Measurements from ENCODE around the gene GPR84. TPM values are rescaled to one million over a fixed set of nuclear protein-coding genes. Genes with fewer than 3 reads are reported as not detected.
"Not testable (repeated sequence)": the region's sequence is repeated elsewhere in the genome, so short reads cannot be mapped to it uniquely, and the experiment has no call there.

Gene GPR84
- total RNA-seq, 4 donors from 2014 or later, result not detected

DNA sequence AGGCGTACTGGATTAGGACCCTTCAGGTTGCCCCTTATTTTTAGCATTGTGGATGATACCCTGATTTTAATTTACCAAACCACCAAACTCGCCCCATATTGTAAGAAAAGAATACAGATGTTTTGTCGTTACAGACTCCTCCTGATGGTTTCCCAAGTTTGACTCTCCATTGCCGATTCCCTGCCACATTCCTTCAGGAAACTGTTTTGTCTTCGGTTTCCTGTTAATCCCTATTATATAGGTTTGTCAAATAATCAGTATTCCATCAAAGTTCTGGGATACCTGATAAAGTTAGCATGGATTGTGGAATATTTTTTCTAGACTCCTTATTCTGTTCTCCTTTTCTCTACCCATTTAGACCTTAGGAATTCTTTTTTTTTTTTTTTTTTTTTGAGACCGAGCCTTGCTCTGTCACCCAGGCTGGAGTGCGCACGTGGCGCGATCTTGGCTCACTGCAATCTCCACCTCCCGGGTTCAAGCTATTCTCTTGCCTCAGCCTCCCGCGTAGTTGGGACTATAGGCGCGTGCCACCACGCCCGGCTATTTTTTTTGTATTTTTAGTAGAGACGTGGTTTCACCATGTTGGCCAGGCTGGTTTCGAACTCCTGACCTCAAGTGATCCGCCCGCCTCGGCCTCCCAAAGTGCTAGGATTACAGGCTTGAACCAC lies 38.7 kb downstream of the GPR84 start:
- H3K36me3 ChIP-seq; DNase-seq; intact Hi-C loops (cut with DNase I; ENCODE audit: low total_unique reads); H3K9me3 ChIP-seq; in situ Hi-C loops (cut with MboI; ENCODE audit: low pct_ligation_motif_present in 1 of 4, low pct_unique_long_range_greater_than_20kb in 1 of 4, low sequenced_read_pairs in 3 of 4); H3K27me3 ChIP-seq: not testable (repeated sequence)
- TF ChIP-seq, protein P1, sequence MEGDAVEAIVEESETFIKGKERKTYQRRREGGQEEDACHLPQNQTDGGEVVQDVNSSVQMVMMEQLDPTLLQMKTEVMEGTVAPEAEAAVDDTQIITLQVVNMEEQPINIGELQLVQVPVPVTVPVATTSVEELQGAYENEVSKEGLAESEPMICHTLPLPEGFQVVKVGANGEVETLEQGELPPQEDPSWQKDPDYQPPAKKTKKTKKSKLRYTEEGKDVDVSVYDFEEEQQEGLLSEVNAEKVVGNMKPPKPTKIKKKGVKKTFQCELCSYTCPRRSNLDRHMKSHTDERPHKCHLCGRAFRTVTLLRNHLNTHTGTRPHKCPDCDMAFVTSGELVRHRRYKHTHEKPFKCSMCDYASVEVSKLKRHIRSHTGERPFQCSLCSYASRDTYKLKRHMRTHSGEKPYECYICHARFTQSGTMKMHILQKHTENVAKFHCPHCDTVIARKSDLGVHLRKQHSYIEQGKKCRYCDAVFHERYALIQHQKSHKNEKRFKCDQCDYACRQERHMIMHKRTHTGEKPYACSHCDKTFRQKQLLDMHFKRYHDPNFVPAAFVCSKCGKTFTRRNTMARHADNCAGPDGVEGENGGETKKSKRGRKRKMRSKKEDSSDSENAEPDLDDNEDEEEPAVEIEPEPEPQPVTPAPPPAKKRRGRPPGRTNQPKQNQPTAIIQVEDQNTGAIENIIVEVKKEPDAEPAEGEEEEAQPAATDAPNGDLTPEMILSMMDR (IDR thresholded peaks at IDR 0.05), result peak in 1 of 5 experiments; percentile 11
- WGBS, 2 donors (ENCODE audit: low coverage in 1 of 2), result 54 to 68% methylated on average over 12 to 22 of the region's 22 CpGs
- H3K27ac ChIP-seq, result peak overlapping the region; percentile 91 to 93 (median 92)
- peaks cover 5 to 58% (median 38%) of the 10 kb centered on the region in 4 donors for H3K4me1 ChIP-seq
- peak overlapping the region; percentile 65 to 87 (median 80) for H3K4me3 ChIP-seq

DNA sequence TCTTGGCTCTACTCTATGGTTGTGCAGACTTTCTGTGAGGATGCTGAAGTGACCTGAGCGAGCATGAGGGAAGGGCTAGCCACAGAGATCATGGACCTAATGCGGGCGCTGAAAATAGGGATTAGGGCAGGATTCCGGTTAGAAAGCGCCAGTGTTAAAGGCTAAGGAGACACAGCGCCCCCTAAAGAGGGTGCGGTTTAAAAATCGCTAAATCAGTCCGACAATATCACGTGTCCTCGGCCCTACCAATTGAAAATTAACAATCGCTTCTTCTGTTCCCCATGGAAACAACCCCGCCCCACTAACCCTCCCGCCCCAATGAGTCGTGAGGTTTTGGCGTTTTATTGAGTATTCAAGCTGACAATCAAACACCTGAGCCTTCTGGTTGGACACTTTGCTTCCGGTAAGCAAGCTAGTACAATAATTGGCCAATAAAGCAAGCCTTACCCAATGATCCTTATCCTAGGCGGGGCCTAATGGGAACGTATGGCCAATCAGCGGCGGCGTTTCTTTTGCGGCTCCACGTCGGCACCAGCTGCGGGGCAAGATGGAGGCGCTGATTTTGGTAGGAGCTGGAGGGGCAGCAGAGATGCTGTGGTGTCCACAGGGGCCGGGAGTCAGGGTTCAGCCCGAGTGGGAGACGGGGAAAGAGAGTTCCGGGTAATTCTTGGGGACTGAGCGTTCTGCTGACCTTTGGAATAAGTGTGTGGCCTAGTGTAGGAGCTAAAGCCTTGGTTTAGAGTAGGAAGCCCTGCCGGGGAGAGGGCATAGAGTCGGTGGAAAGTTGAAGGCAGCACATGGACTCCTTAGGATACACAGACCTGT lies 39.5 kb downstream of the GPR84 start, which contains the start of gene COPZ1:
TSS of gene COPZ1 (plus strand) at position 515 of the 825 bp plus-strand sequence. CDS start at position 548, 33 bp downstream.
- H3K27me3 ChIP-seq, result no peaks in the 10 kb centered on the region
- H3K9me3 ChIP-seq, result no peaks in the 10 kb centered on the region
- peak; percentile 96 for DNase-seq
- 0 to 1% methylated on average over 3 to 34 of the region's 34 CpGs for WGBS, 2 donors (ENCODE audit: low coverage in 1 of 2)
- peak within 1 kb of the TSS; percentile 65 to 87 (median 80) for H3K4me3 ChIP-seq
- in situ Hi-C loops (cut with MboI; ENCODE audit: low pct_ligation_motif_present in 1 of 4, low pct_unique_long_range_greater_than_20kb in 1 of 4, low sequenced_read_pairs in 3 of 4), result no loop called here
- TF ChIP-seq, protein P1 (IDR thresholded peaks at IDR 0.05), result peak; percentile 59 to 78 (median 76)
- TF ChIP-seq POLR2AphosphoS5 (IDR thresholded peaks at IDR 0.05) (peak; percentile 81 to 85 (median 81)), POLR2A (IDR thresholded peaks at IDR 0.05) (peak; percentile 82), EP300 (IDR thresholded peaks at IDR 0.05; ENCODE audit: low read depth) (no peak)
- H3K36me3 ChIP-seq, result no peaks in the 10 kb centered on the region
- intact Hi-C loops (cut with DNase I; ENCODE audit: low total_unique reads), result no loop called here
- peaks cover 0 to 50% (median 31%) of the 10 kb centered on the region in 4 donors for H3K4me1 ChIP-seq
- H3K27ac ChIP-seq, result peak within 1 kb of the TSS; percentile 91 to 93 (median 92)

DNA sequence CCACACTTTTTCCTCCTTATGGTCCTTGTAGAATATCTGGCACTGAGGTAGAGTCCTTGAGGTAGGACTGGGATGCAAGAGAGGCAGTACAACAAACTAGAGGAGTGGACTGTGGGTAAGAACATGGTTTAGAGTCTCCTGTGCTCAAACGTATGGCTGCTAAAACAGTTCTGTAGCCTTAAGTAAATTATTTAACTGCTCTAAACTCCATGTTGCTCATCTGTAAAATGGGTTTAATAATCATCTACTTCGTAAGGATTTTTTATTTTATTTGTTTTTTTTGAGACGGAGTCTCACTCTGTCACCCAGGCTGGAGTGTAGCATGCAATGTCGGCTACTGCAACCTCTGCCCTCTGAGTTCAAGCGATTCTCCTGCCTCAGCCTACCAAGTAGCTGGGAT lies 42.9 kb downstream of the GPR84 start:
- Histone ChIP-seq H3K27me3 (no peaks in the 10 kb centered on the region), H3K36me3 (no peaks in the 10 kb centered on the region), H3K9me3 (no peaks in the 10 kb centered on the region), H3K27ac (no peak overlapping the region), H3K4me3 (no peak overlapping the region), H3K4me1 (peaks cover 0 to 15% (median 15%) of the 10 kb centered on the region in 4 donors)
- TF ChIP-seq POLR2A (IDR thresholded peaks at IDR 0.05) (no peak), POLR2AphosphoS5 (IDR thresholded peaks at IDR 0.05) (no peak), EP300 (IDR thresholded peaks at IDR 0.05; ENCODE audit: low read depth) (no peak)
- TF ChIP-seq, protein P1 (IDR thresholded peaks at IDR 0.05), result no peak
- in situ Hi-C loops (cut with MboI; ENCODE audit: low pct_ligation_motif_present in 1 of 4, low pct_unique_long_range_greater_than_20kb in 1 of 4, low sequenced_read_pairs in 3 of 4) (no loop called here), intact Hi-C loops (cut with DNase I; ENCODE audit: low total_unique reads) (no loop called here)
- DNase-seq, result no peak
- 87 to 96% methylated on average over 3 to 5 of the region's 5 CpGs for WGBS, 2 donors (ENCODE audit: low coverage in 1 of 2)

Small RNA genes within 50 kb of the gene (small RNA-seq; reads per million reads assigned to genes)
- gene MIR148B (36.2 to 169 (median 146) reads per million in 4 donors), gene RN7SL744P (0 reads per million in 4 donors), gene RNU6-950P (0 reads per million in 4 donors)

Other genes starting within 250 kb of the GPR84 start
- gene SMUG1, start 175.5 kb downstream of the GPR84 start, total RNA-seq, result 10 to 100 TPM; 46.0 to 91.3 (median 50.1) TPM
- gene CBX5, start 84.4 kb downstream of the GPR84 start, total RNA-seq, result 10 to 100 TPM; 18.9 to 28.8 (median 22.8) TPM
- 100 to 1,000 TPM; 104 to 747 (median 326) TPM for gene HNRNPA1, start 83.8 kb downstream of the GPR84 start, total RNA-seq
- not detected for gene NFE2, start 63.5 kb downstream of the GPR84 start, total RNA-seq
- 10 to 100 TPM; 25.8 to 79.6 (median 63.6) TPM for gene COPZ1, start 39.4 kb downstream of the GPR84 start, total RNA-seq
- gene ZNF385A, start 20.2 kb upstream of the GPR84 start, total RNA-seq, result 10 to 100 TPM in 1 of 4 donors, 1 to 10 TPM in 3; 1.9 to 17.5 (median 5.7) TPM
- gene ITGA5, start 54.8 kb upstream of the GPR84 start, total RNA-seq, result 100 to 1,000 TPM in 1 of 4 donors, 10 to 100 TPM in 3; 37.7 to 217 (median 73.0) TPM
- not detected for gene GTSF1, start 109.1 kb upstream of the GPR84 start, total RNA-seq
- gene NCKAP1L, start 133.3 kb upstream of the GPR84 start, total RNA-seq, result 10 to 100 TPM in 1 of 4 donors, 1 to 10 TPM in 3; 4.5 to 14.8 (median 8.0) TPM
- 1 to 10 TPM; 1.2 to 4.0 (median 2.6) TPM for gene PDE1B, start 185.1 kb upstream of the GPR84 start, total RNA-seq
- 10 to 100 TPM in 1 of 4 donors, 1 to 10 TPM in 3; 3.3 to 67.0 (median 4.0) TPM for gene PPP1R1A, start 224.2 kb upstream of the GPR84 start, total RNA-seq

All from transverse colon (tissue), 4 donors.